GM06990 (cell line): ENCODE measurements around the gene HMCN2.

ENCODE experiments used
- DNase-seq: peaks from one replicate; pipeline ENCODE4 v3.0.0-alpha.2; 2011; ENCODE audit not compliant: insufficient read length; ENCODE audit errors: extremely low read depth
- H3K27me3 ChIP-seq: replicated peaks from 2 replicates; pipeline ENCODE4 v1.6.0; 2011; ENCODE audit warnings: low read length; ENCODE audit not compliant: control insufficient read depth, insufficient read depth
- H3K36me3 ChIP-seq: 2 replicates; pipeline ENCODE4 v1.5.1; 2011; ENCODE audit warnings: low read length; ENCODE audit not compliant: control insufficient read depth, insufficient read depth
- H3K4me3 ChIP-seq: replicated peaks from 2 replicates; pipeline ENCODE4 v1.5.1; 2011; ENCODE audit warnings: low read depth, mild to moderate bottlenecking, control low read depth, low read length
- CTCF ChIP-seq: IDR thresholded peaks from 2 replicates; pipeline ENCODE4 v1.5.1; 2011; ENCODE audit warnings: low read length, control low read depth, mild to moderate bottlenecking, inconsistent platforms; ENCODE audit not compliant: insufficient read depth, poor library complexity, severe bottlenecking

Gene HMCN2

GRCh38 chr9:130451004-130451390 lies 185.4 kb downstream of the HMCN2 start:
- TF ChIP-seq CTCF: no peak
- Histone ChIP-seq H3K27me3 (no peaks in the 10 kb centered on the region; the same call in 1 of the 2 replicates), H3K4me3 (no peak overlapping the region), H3K36me3 (no peaks in the 10 kb centered on the region)
- no peak for DNase-seq

- Histone ChIP-seq H3K4me3 (no peak overlapping the region), H3K27me3 (no peaks in the 10 kb centered on the region; the same call in 1 of the 2 replicates), H3K36me3 (no peaks in the 10 kb centered on the region)
- peak; percentile 39 for TF ChIP-seq CTCF
- DNase-seq: no peak
These were observed 186.2 kb downstream of the HMCN2 start for GRCh38 chr9:130451509-130452388.

GRCh38 chr9:130452835-130453234 lies 187.3 kb downstream of the HMCN2 start:
- TF ChIP-seq CTCF: no peak
- H3K36me3 ChIP-seq: no peaks in the 10 kb centered on the region
- H3K27me3 ChIP-seq: no peaks in the 10 kb centered on the region; the same call in 1 of the 2 replicates
- H3K4me3 ChIP-seq: no peak overlapping the region
- DNase-seq: no peak

GRCh38 chr9:130453487-130453886 lies 187.9 kb downstream of the HMCN2 start:
- Histone ChIP-seq H3K4me3 (no peak overlapping the region), H3K36me3 (no peaks in the 10 kb centered on the region), H3K27me3 (no peaks in the 10 kb centered on the region; the same call in 1 of the 2 replicates)
- no peak for TF ChIP-seq CTCF
- DNase-seq: no peak

GRCh38 chr9:130454096-130454811 lies 188.7 kb downstream of the HMCN2 start:
- DNase-seq: no peak
- H3K4me3 ChIP-seq: no peak overlapping the region
- no peak for TF ChIP-seq CTCF
- no peaks in the 10 kb centered on the region; the same call in 1 of the 2 replicates for H3K27me3 ChIP-seq
- H3K36me3 ChIP-seq: no peaks in the 10 kb centered on the region
